ENCODE results near the gene KIF2A. TPM values are rescaled to one million over a fixed set of nuclear protein-coding genes. Genes with fewer than 3 reads are reported as not detected.

KIF2A gene
- total and polyA plus RNA-seq, 2 of the 13 experiments (the other 11 are each of a cell fraction or from before 2014, with no cell fraction given): 8.5 to 19.2 TPM

DNA sequence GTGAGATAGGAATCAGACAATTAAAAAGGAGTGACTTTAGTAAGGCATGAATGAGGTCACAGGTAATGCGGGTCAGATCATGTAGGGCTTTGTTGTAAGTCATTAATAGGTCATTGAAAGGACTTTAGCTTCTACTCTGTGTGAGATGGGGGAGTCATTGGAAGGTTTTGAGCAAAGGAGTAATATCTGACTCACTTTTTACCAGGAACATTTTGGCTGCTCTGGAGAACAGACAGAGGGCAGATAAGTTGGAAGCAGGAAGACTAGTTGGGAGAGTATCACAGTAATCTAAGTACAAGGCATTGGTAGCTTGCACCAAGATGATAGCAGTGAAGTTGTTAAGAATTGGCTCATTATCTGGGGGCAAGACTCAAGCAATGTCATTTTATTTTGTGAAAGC lies 37.4 kb downstream of the KIF2A start (continued):
- TF ChIP-seq, protein P1, sequence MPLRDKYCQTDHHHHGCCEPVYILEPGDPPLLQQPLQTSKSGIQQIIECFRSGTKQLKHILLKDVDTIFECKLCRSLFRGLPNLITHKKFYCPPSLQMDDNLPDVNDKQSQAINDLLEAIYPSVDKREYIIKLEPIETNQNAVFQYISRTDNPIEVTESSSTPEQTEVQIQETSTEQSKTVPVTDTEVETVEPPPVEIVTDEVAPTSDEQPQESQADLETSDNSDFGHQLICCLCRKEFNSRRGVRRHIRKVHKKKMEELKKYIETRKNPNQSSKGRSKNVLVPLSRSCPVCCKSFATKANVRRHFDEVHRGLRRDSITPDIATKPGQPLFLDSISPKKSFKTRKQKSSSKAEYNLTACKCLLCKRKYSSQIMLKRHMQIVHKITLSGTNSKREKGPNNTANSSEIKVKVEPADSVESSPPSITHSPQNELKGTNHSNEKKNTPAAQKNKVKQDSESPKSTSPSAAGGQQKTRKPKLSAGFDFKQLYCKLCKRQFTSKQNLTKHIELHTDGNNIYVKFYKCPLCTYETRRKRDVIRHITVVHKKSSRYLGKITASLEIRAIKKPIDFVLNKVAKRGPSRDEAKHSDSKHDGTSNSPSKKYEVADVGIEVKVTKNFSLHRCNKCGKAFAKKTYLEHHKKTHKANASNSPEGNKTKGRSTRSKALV (CRISPR knock-in tag; IDR thresholded peaks at IDR 0.05): no peak
- TF ChIP-seq, protein P2, sequence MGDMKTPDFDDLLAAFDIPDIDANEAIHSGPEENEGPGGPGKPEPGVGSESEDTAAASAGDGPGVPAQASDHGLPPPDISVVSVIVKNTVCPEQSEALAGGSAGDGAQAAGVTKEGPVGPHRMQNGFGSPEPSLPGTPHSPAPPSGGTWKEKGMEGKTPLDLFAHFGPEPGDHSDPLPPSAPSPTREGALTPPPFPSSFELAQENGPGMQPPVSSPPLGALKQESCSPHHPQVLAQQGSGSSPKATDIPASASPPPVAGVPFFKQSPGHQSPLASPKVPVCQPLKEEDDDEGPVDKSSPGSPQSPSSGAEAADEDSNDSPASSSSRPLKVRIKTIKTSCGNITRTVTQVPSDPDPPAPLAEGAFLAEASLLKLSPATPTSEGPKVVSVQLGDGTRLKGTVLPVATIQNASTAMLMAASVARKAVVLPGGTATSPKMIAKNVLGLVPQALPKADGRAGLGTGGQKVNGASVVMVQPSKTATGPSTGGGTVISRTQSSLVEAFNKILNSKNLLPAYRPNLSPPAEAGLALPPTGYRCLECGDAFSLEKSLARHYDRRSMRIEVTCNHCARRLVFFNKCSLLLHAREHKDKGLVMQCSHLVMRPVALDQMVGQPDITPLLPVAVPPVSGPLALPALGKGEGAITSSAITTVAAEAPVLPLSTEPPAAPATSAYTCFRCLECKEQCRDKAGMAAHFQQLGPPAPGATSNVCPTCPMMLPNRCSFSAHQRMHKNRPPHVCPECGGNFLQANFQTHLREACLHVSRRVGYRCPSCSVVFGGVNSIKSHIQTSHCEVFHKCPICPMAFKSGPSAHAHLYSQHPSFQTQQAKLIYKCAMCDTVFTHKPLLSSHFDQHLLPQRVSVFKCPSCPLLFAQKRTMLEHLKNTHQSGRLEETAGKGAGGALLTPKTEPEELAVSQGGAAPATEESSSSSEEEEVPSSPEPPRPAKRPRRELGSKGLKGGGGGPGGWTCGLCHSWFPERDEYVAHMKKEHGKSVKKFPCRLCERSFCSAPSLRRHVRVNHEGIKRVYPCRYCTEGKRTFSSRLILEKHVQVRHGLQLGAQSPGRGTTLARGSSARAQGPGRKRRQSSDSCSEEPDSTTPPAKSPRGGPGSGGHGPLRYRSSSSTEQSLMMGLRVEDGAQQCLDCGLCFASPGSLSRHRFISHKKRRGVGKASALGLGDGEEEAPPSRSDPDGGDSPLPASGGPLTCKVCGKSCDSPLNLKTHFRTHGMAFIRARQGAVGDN (CRISPR knock-in tag; IDR thresholded peaks at IDR 0.05): no peak
- TF ChIP-seq ZFP36L1 (CRISPR knock-in tag; IDR thresholded peaks at IDR 0.05) (no peak), ZNF552 (CRISPR knock-in tag; IDR thresholded peaks at IDR 0.05; ENCODE audit: borderline replicate concordance) (no peak), REL (CRISPR knock-in tag; conservative IDR thresholded peaks at IDR 0.05) (no peak)

DNA sequence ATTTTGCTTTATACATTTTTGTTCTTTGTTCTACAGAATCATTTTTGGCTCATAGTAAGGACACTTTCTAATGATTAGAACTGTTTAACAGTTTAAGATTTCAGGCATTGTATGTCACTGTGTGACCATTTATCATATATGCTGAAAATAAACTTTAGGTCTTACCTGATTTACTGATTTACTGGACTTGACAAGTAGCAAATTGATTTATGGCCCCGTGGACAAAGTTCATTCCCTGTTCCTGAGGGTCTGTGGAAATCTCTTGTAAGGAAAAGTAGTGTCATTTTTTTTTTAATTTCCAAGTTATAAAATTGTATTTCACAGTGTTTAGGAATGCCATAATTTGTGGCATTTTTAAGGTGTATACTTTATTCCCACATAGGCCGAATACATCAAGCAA lies 40.7 kb downstream of the KIF2A start:
- ATAC-seq (no peak), DNase-seq (ENCODE audit: low spot score) (no peak), FAIRE-seq (no peak)
- no peak for TF ChIP-seq GABPA (IDR thresholded peaks at IDR 0.05; ENCODE audit: low read depth, low read length)
- no peak for TF ChIP-seq GABPA (CRISPR knock-in tag; IDR thresholded peaks at IDR 0.05; ENCODE audit: low read depth)
- no peak for TF ChIP-seq ATRX (CRISPR knock-in tag; IDR thresholded peaks at IDR 0.05; ENCODE audit: borderline replicate concordance)
- no peak for TF ChIP-seq ZKSCAN5 (CRISPR knock-in tag; IDR thresholded peaks at IDR 0.05)
- Histone ChIP-seq H3K4me2 (ENCODE audit: low read depth, low read length) (no peak overlapping the region), H4K20me1 (ENCODE audit: insufficient read depth, low read length) (no peaks in the 10 kb centered on the region), H3K27ac (ENCODE audit: extremely low read length, insufficient read depth, low read length) (no peak overlapping the region), H3K36me3 (replicated peaks in 1 of 2; ENCODE audit: control insufficient read depth in 1 of 2, insufficient read depth in 2 of 2, low read length in 2 of 2) (peaks cover 0 to 3% of the 10 kb centered on the region in 2 experiments; a peak in 2 of 5 replicates), H3K4me1 (ENCODE audit: insufficient read depth, low read length) (no peaks in the 10 kb centered on the region), H3K4me3 (replicated peaks in 1 of 3; ENCODE audit: insufficient read depth in 1 of 3, low read depth in 2 of 3, low read length in 3 of 3) (no peak overlapping the region), H3K27me3 (ENCODE audit: control insufficient read depth in 1 of 2, insufficient read depth in 2 of 2, low read length in 2 of 2) (no peaks in the 10 kb centered on the region), H3K9ac (ENCODE audit: insufficient read depth, low read depth, low read length) (no peak overlapping the region), H2AFZ (ENCODE audit: low read length) (no peak overlapping the region), H3K9me3 (ENCODE audit: low read length) (no peaks in the 10 kb centered on the region), H3K79me2 (ENCODE audit: insufficient read depth, low read length) (peaks cover 3% of the 10 kb centered on the region)
- 95% methylated on average over 2 of the region's 2 CpGs for WGBS (ENCODE audit: low lambda C conversion rate)
- POLR2A ChIA-PET: no interaction called here
- CTCF ChIA-PET (ENCODE audit: low intra/inter-chr PET ratio, low total read pairs): no interaction called here
- intact Hi-C loops (cut with micrococcal nuclease; ENCODE audit: unreplicated experiment): no loop called here
- BruUV-seq (replicated peaks): no TSS peak
- in situ Hi-C loops (cut with HindIII; ENCODE audit: extremely low pct_ligation_motif_present, low pct_unique_long_range_greater_than_20kb): no loop called here
